Activated CD8-positive, alpha-beta T cell treated with anti-CD3 and anti-CD28 coated beads, Interleukin-2, amount 10 ng/mL, durations not matched to agents 7 days and 5 days (primary cell): ENCODE results near the gene NEAT1. TPM values are rescaled to one million over a fixed set of nuclear protein-coding genes. Genes with fewer than 3 reads are reported as not detected.

Experiments used
- ATAC-seq: fragments of 150-1000 bp; cut with Tn5 transposase; one replicate; pipeline ENCODE4 v1.10.0; 2021; ENCODE audit warnings: moderate library complexity
- CTCF ChIA-PET: fragments of 350-600 bp; sonication (Branson Sonifier 250); formaldehyde crosslinking; loops from one replicate; lab custom pipeline; 2021; ENCODE audit warnings: antibody characterized with exemption; lab: Charles Lee
- POLR2A ChIA-PET: fragments of 350-600 bp; sonication (Branson Sonifier 250); formaldehyde crosslinking; loops from one replicate; lab custom pipeline; 2021; ENCODE audit warnings: antibody characterized with exemption; lab: Charles Lee
- DNase-seq: peaks from one replicate; pipeline ENCODE4 v3.0.0-alpha.2; 2020
- H3K27ac Mint-ChIP-seq: one replicate; pipeline ENCODE4 v1.8.0; 2021; ENCODE audit warnings: mild to moderate bottlenecking, mixed read lengths
- H3K27me3 Mint-ChIP-seq: one replicate; pipeline ENCODE4 v1.8.0; 2021; ENCODE audit warnings: low read depth, mixed read lengths
- H3K36me3 Mint-ChIP-seq: one replicate; pipeline ENCODE4 v1.8.0; 2021; ENCODE audit warnings: low read depth, mixed read lengths
- H3K4me1 Mint-ChIP-seq: one replicate; pipeline ENCODE4 v1.8.0; 2021; ENCODE audit warnings: low read depth, mixed read lengths
- H3K4me3 Mint-ChIP-seq: one replicate; pipeline ENCODE4 v1.8.0; 2021; ENCODE audit warnings: mild to moderate bottlenecking, mixed read lengths
- H3K9me3 Mint-ChIP-seq: one replicate; pipeline ENCODE4 v1.8.0; 2022; ENCODE audit warnings: mixed read lengths; ENCODE audit not compliant: insufficient read depth
- total RNA-seq, 2 experiments: library from RNA; stranded (reverse); gene quantifications; one replicate each; pipeline ENCODE4 v1.2.3, GENCODE V29; 2021

Gene NEAT1
- total RNA-seq, 2 experiments from 2014 or later = 212 to 254 TPM

- Mint-ChIP-seq H3K27me3 (peaks cover 2% of the 10 kb centered on the region), H3K27ac (peak overlapping the region; percentile 100), H3K36me3 (peaks cover 15% of the 10 kb centered on the region), H3K4me3 (peak overlapping the region; percentile 87), H3K9me3 (no peaks in the 10 kb centered on the region), H3K4me1 (peaks cover 60% of the 10 kb centered on the region)
- POLR2A ChIA-PET = interaction anchor here (0.7 to 19.6 kb wide), 15 partner anchors 10 to 674 kb away, joined by 3 to 4167 read pairs (median 3); partner anchors contain the start of genes FRMD8, MALAT1, PCNX3 and RASGRP2
- ATAC-seq = peak; percentile 29
- peak; percentile 95 for DNase-seq
- CTCF ChIA-PET = interaction anchor here (1.2 to 14.1 kb wide), 6 partner anchors 14 to 85 kb away, joined by 3 to 538 read pairs (median 19); partner anchors contain the start of genes MALAT1 and SLC25A45
Observed at GRCh38 chr11:65418681-65419459, 3.7 kb upstream of the NEAT1 start.

- H3K4me3 Mint-ChIP-seq = peak overlapping the region; percentile 87
- CTCF ChIA-PET = interaction anchor here (4.3 to 14.1 kb wide), 3 partner anchors 13 to 84 kb away, joined by 23 to 538 read pairs (median 99); partner anchors contain the start of gene MALAT1
- no peak for DNase-seq
Observed at GRCh38 chr11:65419460-65419771, 3.2 kb upstream of the NEAT1 start.

GRCh38 chr11:65419772-65420481 is 2.7 kb upstream of the NEAT1 start:
- H3K27ac Mint-ChIP-seq = peak overlapping the region; percentile 100

More at GRCh38 chr11:65419460-65419771, 3.2 kb upstream of the NEAT1 start:
- ATAC-seq = no peak
- Mint-ChIP-seq H3K9me3 (no peaks in the 10 kb centered on the region), H3K27me3 (peaks cover 2% of the 10 kb centered on the region), H3K4me1 (peaks cover 60% of the 10 kb centered on the region), H3K27ac (peak overlapping the region; percentile 100), H3K36me3 (peaks cover 21% of the 10 kb centered on the region)
- POLR2A ChIA-PET = interaction anchor here (0.7 to 19.6 kb wide), 11 partner anchors 10 to 472 kb away, joined by 3 to 4167 read pairs (median 7); partner anchors contain the start of genes FRMD8, MALAT1, PCNX3 and SCYL1

GRCh38 chr11:65420506-65420905 is 2.1 kb upstream of the NEAT1 start:
- POLR2A ChIA-PET = interaction anchor here (0.7 to 19.6 kb wide), 12 partner anchors 9 to 561 kb away, joined by 3 to 4167 read pairs (median 5); partner anchors contain the start of genes FAU, FRMD8, MALAT1 and MAP3K11
- peaks cover 32% of the 10 kb centered on the region for H3K36me3 Mint-ChIP-seq
- peaks cover 61% of the 10 kb centered on the region for H3K4me1 Mint-ChIP-seq

More at GRCh38 chr11:65419772-65420481, 2.7 kb upstream of the NEAT1 start:
- peak; percentile 67 for DNase-seq
- ChIA-PET CTCF (interaction anchor here (1.0 to 14.1 kb wide), 5 partner anchors 11 to 84 kb away, joined by 3 to 538 read pairs (median 23); partner anchors contain the start of gene MALAT1), POLR2A (interaction anchor here (0.7 to 19.6 kb wide), 12 partner anchors 9 to 561 kb away, joined by 3 to 4167 read pairs (median 7); partner anchors contain the start of genes FAU, FRMD8, MALAT1 and PCNX3)
- peaks cover 2% of the 10 kb centered on the region for H3K27me3 Mint-ChIP-seq
- no peak for ATAC-seq
- peaks cover 26% of the 10 kb centered on the region for H3K36me3 Mint-ChIP-seq
- H3K4me1 Mint-ChIP-seq = peaks cover 60% of the 10 kb centered on the region
- H3K4me3 Mint-ChIP-seq = peak overlapping the region; percentile 87
- no peaks in the 10 kb centered on the region for H3K9me3 Mint-ChIP-seq

GRCh38 chr11:65420979-65421793 is 1.4 kb upstream of the NEAT1 start:
- DNase-seq (peak; percentile 94), ATAC-seq (peak; percentile 31)
- Mint-ChIP-seq H3K36me3 (peaks cover 39% of the 10 kb centered on the region), H3K27me3 (peaks cover 2% of the 10 kb centered on the region), H3K9me3 (no peaks in the 10 kb centered on the region), H3K4me1 (peaks cover 54% of the 10 kb centered on the region), H3K27ac (peak overlapping the region; percentile 100), H3K4me3 (peak overlapping the region; percentile 87)
- POLR2A ChIA-PET = interaction anchor here (0.6 to 19.6 kb wide), 22 partner anchors 8 to 562 kb away, joined by 3 to 4167 read pairs (median 4); partner anchors contain the start of genes DPF2, FAU, FRMD8 and MALAT1
- CTCF ChIA-PET = interaction anchor here (0.6 to 14.1 kb wide), 7 partner anchors 9 to 82 kb away, joined by 3 to 538 read pairs (median 5); partner anchors contain the start of gene MALAT1

More at GRCh38 chr11:65420506-65420905, 2.1 kb upstream of the NEAT1 start:
- H3K4me3 Mint-ChIP-seq = peak overlapping the region; percentile 87
- H3K27ac Mint-ChIP-seq = peak overlapping the region; percentile 100
- CTCF ChIA-PET = interaction anchor here (0.9 to 14.1 kb wide), 5 partner anchors 10 to 83 kb away, joined by 3 to 538 read pairs (median 6); partner anchors contain the start of gene MALAT1
- no peak for ATAC-seq
- no peaks in the 10 kb centered on the region for H3K9me3 Mint-ChIP-seq
- no peak for DNase-seq
- peaks cover 2% of the 10 kb centered on the region for H3K27me3 Mint-ChIP-seq

GRCh38 chr11:65421794-65422632 is 585 bp upstream of the NEAT1 start:
- ChIA-PET CTCF (interaction anchor here (1.2 to 14.1 kb wide), 2 partner anchors 11 to 81 kb away, joined by 4 to 538 read pairs; partner anchors contain the start of gene MALAT1), POLR2A (interaction anchor here (0.6 to 19.6 kb wide), 26 partner anchors 7 to 563 kb away, joined by 3 to 4167 read pairs (median 4); partner anchors contain the start of genes DPF2, FRMD8, MALAT1 and MAP3K11)
- Mint-ChIP-seq H3K9me3 (no peaks in the 10 kb centered on the region), H3K36me3 (peaks cover 47% of the 10 kb centered on the region), H3K27me3 (peaks cover 2% of the 10 kb centered on the region), H3K27ac (peak overlapping the region; percentile 100), H3K4me3 (peak overlapping the region; percentile 87), H3K4me1 (peaks cover 54% of the 10 kb centered on the region)
- ATAC-seq = peak; percentile 3
- DNase-seq = peak; percentile 95

GRCh38 chr11:65423516-65424204 is 1.1 kb downstream of the NEAT1 start:
- Mint-ChIP-seq H3K36me3 (peaks cover 61% of the 10 kb centered on the region), H3K27ac (peak overlapping the region; percentile 100), H3K27me3 (peaks cover 2% of the 10 kb centered on the region), H3K4me1 (peaks cover 52% of the 10 kb centered on the region), H3K4me3 (peak overlapping the region; percentile 87), H3K9me3 (no peaks in the 10 kb centered on the region)
- DNase-seq = peak; percentile 56
- ChIA-PET CTCF (interaction anchor here (1.0 to 14.1 kb wide), 4 partner anchors 8 to 80 kb away, joined by 3 to 538 read pairs (median 12); partner anchors contain the start of gene MALAT1), POLR2A (interaction anchor here (0.6 to 19.6 kb wide), 22 partner anchors 9 to 679 kb away, joined by 3 to 4167 read pairs (median 6); partner anchors contain the start of genes CCDC85B, DPF2, FAM89B and FRMD8)
- no peak for ATAC-seq

GRCh38 chr11:65424205-65425104 is 1.9 kb downstream of the NEAT1 start:
- Mint-ChIP-seq H3K4me3 (peak overlapping the region; percentile 87), H3K4me1 (peaks cover 51% of the 10 kb centered on the region), H3K27ac (peak overlapping the region; percentile 100), H3K27me3 (peaks cover 2% of the 10 kb centered on the region), H3K9me3 (no peaks in the 10 kb centered on the region), H3K36me3 (peaks cover 65% of the 10 kb centered on the region)
- CTCF ChIA-PET = interaction anchor here (1.0 to 14.1 kb wide), 4 partner anchors 9 to 79 kb away, joined by 3 to 538 read pairs (median 12); partner anchors contain the start of gene MALAT1
- DNase-seq = peak; percentile 66
- ATAC-seq = no peak
- POLR2A ChIA-PET = interaction anchor here (0.6 to 19.6 kb wide), 29 partner anchors 8 to 679 kb away, joined by 3 to 4167 read pairs (median 5); partner anchors contain the start of genes CCDC85B, DPF2, FRMD8 and MALAT1
